HepG2 (cell line): ENCODE data around the gene SECTM1. TPM values are rescaled to one million over a fixed set of nuclear protein-coding genes. Genes with fewer than 3 reads are reported as not detected.

Experiments
- HNF1B ChIP-seq: sonication (generic); formaldehyde crosslinking; IDR thresholded peaks from 2 replicates; pipeline ENCODE4 v1.5.1; 2020; ENCODE audit warnings: mild to moderate bottlenecking, moderate library complexity, missing genetic modification reagents
- NONO ChIP-seq, 2 experiments: fragments of 450-650 bp in 1 of 2; sonication (generic) in 1 of 2; formaldehyde crosslinking in 1 of 2; IDR thresholded peaks in 1 of 2; conservative IDR thresholded peaks in 1 of 2; 2 replicates each; pipeline versions ENCODE4 v1.6.1 to v1.8.0; 2017 to 2022; ENCODE audit warnings: mild to moderate bottlenecking in 1 of 2, missing genetic modification reagents in 1 of 2, moderate library complexity in 1 of 2
- SIX4 ChIP-seq: sonication (generic); formaldehyde crosslinking; IDR thresholded peaks from 2 replicates; pipeline ENCODE4 v1.4.0; 2020; ENCODE audit warnings: missing genetic modification reagents
- ZNF407 ChIP-seq: sonication (generic); formaldehyde crosslinking; IDR thresholded peaks from one replicate; pipeline ENCODE4 v1.5.1; 2020; ENCODE audit warnings: mild to moderate bottlenecking, missing genetic modification reagents; ENCODE audit errors: not compliant biosample characterization
- ZNF609 ChIP-seq: sonication (generic); formaldehyde crosslinking; IDR thresholded peaks from 2 replicates; pipeline ENCODE4 v1.4.0; 2020; ENCODE audit warnings: mild to moderate bottlenecking, missing genetic modification reagents, borderline replicate concordance
- ZNF709 ChIP-seq: sonication (generic); formaldehyde crosslinking; IDR thresholded peaks from 2 replicates; pipeline ENCODE4 v1.5.0; 2020; ENCODE audit warnings: mild to moderate bottlenecking, missing genetic modification reagents
- ZNF768 ChIP-seq: sonication (generic); formaldehyde crosslinking; IDR thresholded peaks from 2 replicates; pipeline ENCODE4 v1.4.0; 2020; ENCODE audit warnings: missing genetic modification reagents
- polyA plus RNA-seq, 8 experiments: library from polyadenylated mRNA; depleted of rRNA in 3 of 8; stranded (reverse) in 7 of 8; unstranded in 1 of 8; fragments of >200 nt; fragmentation: Illumina TruSeq in 4 of 8; extraction: Trizol in 4 of 8; gene quantifications; 2 replicates each; pipeline versions ENCODE4 v1.2.1 to v1.2.3, GENCODE V29; 2011 to 2016; ENCODE audit warnings: low read depth in 4 of 8, missing spikeins in 1 of 8, mixed read lengths in 1 of 8; ENCODE audit not compliant: insufficient read depth in 1 of 8
- total RNA-seq, 5 experiments: library from RNA; depleted of rRNA; stranded (reverse); fragments of >200 nt; fragmentation: Illumina TruSeq; extraction: Trizol; gene quantifications; 2 replicates each; pipeline ENCODE4 v1.2.3, GENCODE V29; 2016; ENCODE audit warnings: low read depth in 1 of 5

The SECTM1 gene
- total and polyA plus RNA-seq, 2 of the 13 experiments (the other 11 are each of a cell fraction or from before 2014, with no cell fraction given): 3.5 to 5.3 TPM

- peak; percentile 62 for TF ChIP-seq HNF1B (CRISPR knock-in tag)
- no peak for TF ChIP-seq SIX4
- no peak for TF ChIP-seq ZNF407 (CRISPR knock-in tag)
- TF ChIP-seq ZNF609: peak; percentile 70
- no peak for TF ChIP-seq NONO (IDR thresholded peaks at IDR 0.05)
- TF ChIP-seq NONO (CRISPR knock-in tag; conservative IDR thresholded peaks at IDR 0.05): peak; percentile 76; the same call in 1 of the 2 replicates
- peak; percentile 87; the same call in 1 of the 2 replicates for TF ChIP-seq ZNF709 (CRISPR knock-in tag)
- TF ChIP-seq ZNF768 (CRISPR knock-in tag): peak; percentile 75; the same call in 1 of the 2 replicates
These were observed 18.3 kb upstream of the SECTM1 start (continued) for GRCh38 chr17:82351713-82352488.
